PC-3 (cell line): ENCODE results near the gene GRP.
A peak's percentile ranks its signal among the peaks of the same experiment; 100 is the strongest.

ENCODE experiments used
- EZH2 ChIP-seq: fragments of 300-600 bp; sonication (generic); IDR thresholded peaks from one replicate; pipeline ENCODE4 v1.6.1; 2017; ENCODE audit warnings: antibody characterized with exemption, mild to moderate bottlenecking, low read length; ENCODE audit not compliant: unreplicated experiment
- TF ChIP-seq, protein P1 (sequence below): fragments of 300-600 bp; sonication (generic); conservative IDR thresholded peaks from 2 replicates; pipeline ENCODE4 v1.5.1; 2017; ENCODE audit warnings: antibody characterized with exemption, low read depth, mild to moderate bottlenecking, low read length

DNA sequence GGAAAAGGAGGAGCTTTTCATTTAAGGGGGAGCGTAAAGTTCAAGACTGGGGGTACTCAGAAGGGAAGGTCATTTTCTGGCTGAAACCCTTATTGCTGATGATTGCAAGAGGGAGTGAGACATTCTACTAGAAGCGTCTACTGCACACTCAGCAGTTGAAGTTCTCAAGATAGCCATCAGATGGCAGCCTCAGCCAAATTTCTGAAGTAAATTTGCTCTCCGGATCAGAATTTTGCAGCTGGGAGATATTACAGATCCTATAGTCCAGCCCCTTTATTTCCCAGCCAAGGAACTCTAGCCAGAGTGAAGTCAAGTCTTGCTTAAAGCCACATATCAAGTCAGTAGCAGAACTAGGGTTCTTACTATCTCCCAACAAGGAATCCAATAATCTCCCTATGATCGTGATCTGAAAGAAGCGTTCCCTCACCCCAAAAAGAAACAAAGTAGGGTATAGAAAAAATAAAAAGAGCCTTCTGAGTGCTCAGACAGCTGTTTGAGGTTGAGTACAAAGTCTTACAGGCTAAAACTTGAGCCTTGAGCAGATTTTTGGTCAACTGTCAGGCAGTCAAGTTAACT is 29.3 kb downstream of the GRP start:
- TF ChIP-seq, protein P1, sequence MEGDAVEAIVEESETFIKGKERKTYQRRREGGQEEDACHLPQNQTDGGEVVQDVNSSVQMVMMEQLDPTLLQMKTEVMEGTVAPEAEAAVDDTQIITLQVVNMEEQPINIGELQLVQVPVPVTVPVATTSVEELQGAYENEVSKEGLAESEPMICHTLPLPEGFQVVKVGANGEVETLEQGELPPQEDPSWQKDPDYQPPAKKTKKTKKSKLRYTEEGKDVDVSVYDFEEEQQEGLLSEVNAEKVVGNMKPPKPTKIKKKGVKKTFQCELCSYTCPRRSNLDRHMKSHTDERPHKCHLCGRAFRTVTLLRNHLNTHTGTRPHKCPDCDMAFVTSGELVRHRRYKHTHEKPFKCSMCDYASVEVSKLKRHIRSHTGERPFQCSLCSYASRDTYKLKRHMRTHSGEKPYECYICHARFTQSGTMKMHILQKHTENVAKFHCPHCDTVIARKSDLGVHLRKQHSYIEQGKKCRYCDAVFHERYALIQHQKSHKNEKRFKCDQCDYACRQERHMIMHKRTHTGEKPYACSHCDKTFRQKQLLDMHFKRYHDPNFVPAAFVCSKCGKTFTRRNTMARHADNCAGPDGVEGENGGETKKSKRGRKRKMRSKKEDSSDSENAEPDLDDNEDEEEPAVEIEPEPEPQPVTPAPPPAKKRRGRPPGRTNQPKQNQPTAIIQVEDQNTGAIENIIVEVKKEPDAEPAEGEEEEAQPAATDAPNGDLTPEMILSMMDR: peak; percentile 87
- TF ChIP-seq EZH2: no peak
